ENCODE results near the gene MAVS. TPM values are rescaled to one million over a fixed set of nuclear protein-coding genes. Genes with fewer than 3 reads are reported as not detected.

MAVS gene
- total RNA-seq, 1 experiment from 2014 or later: 32.3 TPM

- CTCF ChIA-PET: interaction anchor here (0.6 kb wide), 1 partner anchor 155 kb away, joined by 6 read pairs; no protein-coding TSS in a partner anchor
- no peak overlapping the region for H3K4me3 ChIP-seq (ENCODE audit: low read depth in 2 of 2, low read length in 2 of 2)
- DNase-seq (ENCODE audit: low read depth, low spot score) (no peak), ATAC-seq (no peak)
- BruUV-seq (replicated peaks): no TSS peak
- no peak overlapping the region for H3K27ac ChIP-seq (ENCODE audit: low read length)
- POLR2A ChIA-PET: no interaction called here
- no peaks in the 10 kb centered on the region for H3K27me3 ChIP-seq (ENCODE audit: control insufficient read depth, insufficient read depth, low read length)
- no peaks in the 10 kb centered on the region for H3K9me3 ChIP-seq (ENCODE audit: control insufficient read depth, insufficient read depth, low read depth, low read length)
- H3K4me1 ChIP-seq (ENCODE audit: control insufficient read depth, insufficient read depth, low read length): peaks cover under 1% of the 10 kb centered on the region; the same call in 1 of the 2 replicates
- peaks cover 26% of the 10 kb centered on the region for H3K36me3 ChIP-seq (ENCODE audit: control insufficient read depth, insufficient read depth, low read length)
- in situ Hi-C loops (cut with HindIII; ENCODE audit: low pct_unique_long_range_greater_than_20kb, low sequenced_read_pairs): no loop called here
- intact Hi-C loops (cut with micrococcal nuclease; ENCODE audit: unreplicated experiment): no loop called here
- TF ChIP-seq CTCF (IDR thresholded peaks at IDR 0.05) (no peak), TCF7L2 (IDR thresholded peaks at IDR 0.05; ENCODE audit: low read depth, low read length) (no peak), REST (IDR thresholded peaks at IDR 0.05; ENCODE audit: insufficient read depth in 1 of 2, low read depth in 2 of 2, low read length in 1 of 2) (no peak), POLR2AphosphoS5 (IDR thresholded peaks at IDR 0.05; ENCODE audit: low read depth, low read length) (no peak), SIN3A (IDR thresholded peaks at IDR 0.05; ENCODE audit: borderline replicate concordance, insufficient read depth, low read depth, low read length) (no peak)
Observed at GRCh38 chr20:3909952-3910366, 63.3 kb downstream of the MAVS start.

GRCh38 chr20:3910853-3911252 is 64.2 kb downstream of the MAVS start:
- no TSS peak for BruUV-seq (replicated peaks)
- H3K4me1 ChIP-seq (ENCODE audit: control insufficient read depth, insufficient read depth, low read length): no peaks in the 10 kb centered on the region
- no peak overlapping the region for H3K4me3 ChIP-seq (ENCODE audit: low read depth in 2 of 2, low read length in 2 of 2)
- H3K9me3 ChIP-seq (ENCODE audit: control insufficient read depth, insufficient read depth, low read depth, low read length): no peaks in the 10 kb centered on the region
- in situ Hi-C loops (cut with HindIII; ENCODE audit: low pct_unique_long_range_greater_than_20kb, low sequenced_read_pairs) (no loop called here), intact Hi-C loops (cut with micrococcal nuclease; ENCODE audit: unreplicated experiment) (no loop called here)
- no peak for ATAC-seq
- DNase-seq (ENCODE audit: low read depth, low spot score): no peak
- no peaks in the 10 kb centered on the region for H3K27me3 ChIP-seq (ENCODE audit: control insufficient read depth, insufficient read depth, low read length)
- ChIA-PET CTCF (interaction anchor here (0.7 kb wide), 1 partner anchor 1058 kb away, joined by 3 read pairs; no protein-coding TSS in a partner anchor), POLR2A (no interaction called here)
- H3K36me3 ChIP-seq (ENCODE audit: control insufficient read depth, insufficient read depth, low read length): peaks cover 26% of the 10 kb centered on the region
- no peak overlapping the region for H3K27ac ChIP-seq (ENCODE audit: low read length)
- TF ChIP-seq CTCF (IDR thresholded peaks at IDR 0.05) (no peak), SIN3A (IDR thresholded peaks at IDR 0.05; ENCODE audit: borderline replicate concordance, insufficient read depth, low read depth, low read length) (no peak), POLR2AphosphoS5 (IDR thresholded peaks at IDR 0.05; ENCODE audit: low read depth, low read length) (no peak), TCF7L2 (IDR thresholded peaks at IDR 0.05; ENCODE audit: low read depth, low read length) (no peak), REST (IDR thresholded peaks at IDR 0.05; ENCODE audit: insufficient read depth in 1 of 2, low read depth in 2 of 2, low read length in 1 of 2) (no peak)

All from Panc1 (cell line).